ENCODE results near the gene CTBP1.
A peak's percentile ranks its signal among the peaks of the same experiment; 100 is the strongest.

The CTBP1 gene

DNA sequence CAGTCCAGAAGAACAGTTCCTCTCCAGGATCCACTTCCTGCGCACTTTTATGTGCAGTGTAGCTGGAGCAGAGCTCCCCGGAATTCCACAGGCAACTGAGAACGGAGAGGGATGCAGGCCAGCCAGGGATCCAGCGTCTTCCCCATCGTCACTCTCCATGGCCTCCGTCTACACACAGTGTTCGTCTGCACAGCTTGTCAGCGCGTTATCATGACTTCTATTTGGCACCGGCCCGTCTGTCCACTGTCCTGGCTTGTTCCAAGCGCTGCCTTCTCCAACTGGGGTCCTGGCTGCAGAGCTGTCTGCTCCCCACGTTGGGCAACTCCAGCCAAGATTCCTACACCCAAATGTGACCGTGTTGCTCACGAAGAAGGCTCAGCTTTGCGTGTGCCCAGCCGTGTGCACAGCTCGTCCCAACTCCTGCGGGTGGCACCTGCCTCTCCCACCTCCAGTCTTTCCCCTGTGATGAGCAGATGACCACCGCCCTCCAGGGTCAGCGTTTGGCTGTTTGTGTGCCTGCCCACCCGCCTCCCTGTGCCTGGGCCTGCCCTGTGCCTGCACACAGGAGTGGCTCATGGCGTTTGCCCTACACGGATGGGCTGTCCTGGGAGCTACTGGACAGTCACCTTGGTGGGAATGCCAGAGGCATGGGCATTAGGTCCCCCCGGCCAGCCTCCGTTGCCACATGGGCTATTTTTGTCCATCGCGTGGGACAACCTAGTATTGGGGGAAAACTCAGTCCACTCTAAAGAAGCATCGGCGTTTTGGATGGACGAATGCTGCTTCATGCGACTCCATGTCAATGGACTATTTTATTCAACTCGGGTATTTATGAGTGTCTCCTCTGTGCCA is 2.2 kb upstream of the CTBP1 start:
- DNase-seq (ENCODE audit: low read depth in 3 of 3, low spot score in 1 of 3): no peak

DNA sequence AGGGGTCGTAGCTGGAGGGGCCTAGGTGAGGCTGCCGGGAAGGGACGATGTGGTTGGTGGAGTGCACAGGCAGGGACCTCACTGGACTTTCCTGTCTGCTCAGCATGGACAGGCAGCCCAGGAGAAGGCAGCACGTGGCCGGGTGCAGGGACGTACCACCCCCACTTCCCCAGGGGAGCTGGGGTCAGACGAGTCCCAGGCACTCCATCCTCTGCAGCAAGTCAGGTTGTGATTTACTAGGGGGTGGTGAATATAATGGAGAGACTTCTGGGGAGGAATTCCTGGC is 1.5 kb upstream of the CTBP1 start:
- DNase-seq (ENCODE audit: low read depth in 3 of 3, low spot score in 1 of 3): no peak

DNA sequence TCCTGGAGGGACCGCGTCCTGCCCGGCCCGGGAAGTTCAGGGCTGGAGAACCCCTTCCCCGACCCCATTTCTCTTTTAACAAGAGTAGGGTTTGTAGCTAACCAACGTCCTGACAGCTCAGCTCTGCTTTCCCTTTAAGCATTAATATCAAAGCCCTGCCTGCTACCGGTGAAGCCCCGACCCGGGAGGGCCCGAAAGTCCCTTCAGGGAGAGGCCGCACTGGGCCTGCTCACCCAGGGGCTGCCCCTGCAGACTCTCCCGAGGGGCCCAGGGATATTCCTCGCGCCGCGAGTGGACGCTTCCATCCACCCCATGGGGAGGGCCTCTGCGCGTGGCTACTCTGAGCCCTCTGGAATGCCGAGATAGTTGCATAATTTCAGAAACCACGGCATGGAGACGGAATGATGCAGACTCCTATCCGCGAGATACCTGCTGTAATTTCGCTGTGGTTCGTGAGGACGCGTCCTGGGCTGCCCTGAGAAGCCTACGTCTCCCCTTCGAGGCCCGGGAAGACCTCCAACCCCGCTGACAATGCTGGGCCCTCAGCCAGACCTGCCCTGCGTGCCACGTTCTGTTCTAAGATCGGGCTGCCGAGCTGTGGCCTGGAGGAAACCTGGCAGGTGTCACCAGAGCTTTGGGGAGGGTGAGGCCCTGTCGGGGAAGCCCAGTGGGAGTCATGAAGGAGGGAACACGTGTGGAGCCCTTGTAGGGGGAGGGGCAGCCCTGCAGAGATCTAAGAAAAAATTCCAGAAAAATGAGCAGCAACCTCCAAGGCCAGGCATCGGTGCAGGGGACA is 999 bp upstream of the CTBP1 start:
- DNase-seq (ENCODE audit: low read depth in 3 of 3, low spot score in 1 of 3): peak in 1 of 3 donors; percentile 15

DNA sequence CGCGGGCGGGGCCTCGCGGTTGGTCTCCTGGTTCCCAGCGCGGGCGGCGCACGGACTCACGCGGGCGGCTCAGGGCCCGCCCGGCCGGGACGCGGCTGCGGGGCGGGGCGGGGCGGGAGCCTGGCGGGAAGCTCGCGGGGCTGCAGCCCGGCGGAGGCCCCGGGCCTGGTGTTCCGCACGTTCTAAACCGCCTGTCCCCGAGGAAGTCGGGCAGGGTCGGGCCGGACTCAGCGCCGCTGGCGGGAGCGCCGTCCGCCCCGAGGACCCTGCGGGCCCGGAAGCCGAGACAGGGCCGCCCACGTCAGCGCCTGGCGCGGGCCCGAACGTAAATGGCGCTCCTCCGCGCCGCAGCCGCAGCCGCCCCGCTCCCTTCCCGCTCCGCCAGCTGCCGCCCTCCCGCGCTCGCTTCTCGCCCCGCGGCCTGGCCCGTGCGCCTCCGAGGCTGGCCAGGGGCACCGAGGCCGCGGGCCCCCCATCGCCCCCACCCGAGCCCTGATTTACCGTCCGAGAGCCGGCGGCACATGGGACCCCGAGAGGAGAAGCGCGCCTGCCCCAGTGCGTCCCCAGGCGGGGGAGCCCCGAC is 309 bp upstream of the CTBP1 start:
- DNase-seq (ENCODE audit: low read depth in 3 of 3, low spot score in 1 of 3): peak; percentile 64 to 76 (median 75)

DNA sequence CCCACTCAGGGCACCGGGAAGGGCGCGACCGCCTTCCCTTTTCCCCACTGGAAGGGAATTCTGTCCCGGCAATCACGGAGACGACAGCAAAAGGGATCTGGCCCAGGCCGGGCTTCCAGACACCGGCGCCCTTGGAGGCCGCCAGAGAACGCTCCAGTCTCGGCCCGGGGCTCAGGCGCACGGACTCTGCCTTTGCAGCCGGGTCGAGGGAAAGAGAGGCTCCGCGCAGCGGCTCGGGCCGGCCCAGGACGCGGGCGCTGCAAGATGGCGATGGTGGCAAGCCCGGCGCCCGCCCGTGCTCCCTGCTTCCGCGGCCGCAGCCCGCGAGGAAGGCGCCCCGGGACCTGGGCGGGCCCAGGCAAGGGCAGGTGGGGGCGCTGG is 1.1 kb downstream of the CTBP1 start:
- DNase-seq (ENCODE audit: low read depth in 3 of 3, low spot score in 1 of 3): peak in 1 of 3 donors; percentile 30

DNA sequence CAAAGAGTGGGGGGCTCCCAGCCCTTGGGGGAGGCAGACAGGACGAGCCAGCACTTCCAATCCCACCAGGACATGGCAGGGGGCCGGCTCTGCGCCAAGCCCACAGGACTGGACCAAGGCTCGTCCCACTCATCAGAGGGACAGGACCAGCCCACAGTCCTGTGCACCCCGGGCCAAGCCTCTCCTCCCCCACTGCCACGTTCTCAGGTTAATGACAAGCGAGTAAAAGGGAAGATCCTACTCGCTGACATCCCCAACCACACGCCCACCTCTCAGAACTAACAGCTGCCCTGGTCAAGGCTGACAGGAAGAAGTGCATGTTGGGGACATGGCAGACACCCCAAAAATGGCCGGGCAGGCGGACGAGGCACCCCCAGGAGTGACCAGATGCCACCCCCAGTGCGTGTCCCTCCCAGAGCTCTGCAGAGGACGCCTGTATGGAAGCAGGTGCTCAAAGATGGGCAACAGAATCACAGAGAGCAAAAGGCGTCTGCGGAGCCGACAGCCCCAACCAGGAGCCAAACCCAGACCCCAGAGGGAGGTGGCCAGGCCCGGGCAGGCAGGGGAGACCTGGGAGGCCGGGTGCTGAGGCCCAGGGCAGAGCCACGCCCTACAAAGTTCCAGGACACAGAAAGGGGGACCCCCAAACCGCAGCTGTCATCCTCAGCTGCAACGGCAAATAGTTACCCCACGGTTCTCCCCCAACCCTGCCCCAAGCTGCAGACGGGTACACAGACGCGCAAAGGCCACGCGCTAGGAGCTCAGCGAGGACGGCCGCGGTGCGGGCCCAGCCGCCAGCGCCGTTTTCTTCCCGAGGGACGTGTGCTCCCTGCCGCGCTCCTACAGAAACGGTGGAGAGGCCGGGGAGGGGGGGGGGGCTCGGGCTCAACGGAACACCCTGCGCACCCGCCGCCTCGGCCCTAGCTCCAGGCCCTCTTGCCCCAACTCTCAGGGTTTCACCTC is 1.7 kb downstream of the CTBP1 start:
- DNase-seq (ENCODE audit: low read depth in 3 of 3, low spot score in 1 of 3): no peak

DNA sequence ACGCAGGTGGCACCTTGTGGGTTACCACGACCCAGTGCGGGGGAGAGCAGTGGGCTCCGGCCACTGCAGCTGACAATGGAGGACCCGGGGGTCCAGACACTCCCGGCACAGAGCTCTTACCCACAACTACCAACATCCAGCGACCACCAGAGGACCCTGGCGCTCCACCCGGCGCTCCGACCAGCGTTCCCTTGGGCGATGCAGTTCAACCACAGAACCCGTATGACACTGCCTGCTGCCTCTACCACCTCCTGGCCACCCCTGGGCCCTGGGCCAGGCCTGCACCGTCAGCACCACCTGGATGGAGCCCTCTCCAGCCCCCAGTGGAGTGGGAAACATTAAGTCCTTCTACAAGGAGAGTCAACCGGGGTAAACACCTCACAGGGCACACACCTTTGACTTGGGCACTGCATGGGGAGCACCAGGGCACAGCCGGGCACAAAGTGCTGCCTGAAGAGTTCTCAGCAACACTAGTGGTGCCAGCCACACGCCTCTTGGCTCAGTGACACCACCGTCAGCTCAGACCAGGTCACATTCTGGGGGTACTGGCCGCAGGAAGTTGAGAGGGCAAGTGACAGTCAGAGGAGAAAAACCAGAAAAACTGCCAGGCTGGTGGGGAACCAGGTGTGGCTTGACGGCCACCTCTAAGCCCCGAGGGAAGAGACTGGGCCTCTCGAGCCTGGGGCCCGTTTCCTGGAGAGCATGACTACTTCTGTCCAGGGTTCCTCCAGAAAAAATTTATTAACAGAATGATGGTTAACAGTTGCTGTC is 2.6 kb downstream of the CTBP1 start:
- DNase-seq (ENCODE audit: low read depth in 3 of 3, low spot score in 1 of 3): no peak

DNA sequence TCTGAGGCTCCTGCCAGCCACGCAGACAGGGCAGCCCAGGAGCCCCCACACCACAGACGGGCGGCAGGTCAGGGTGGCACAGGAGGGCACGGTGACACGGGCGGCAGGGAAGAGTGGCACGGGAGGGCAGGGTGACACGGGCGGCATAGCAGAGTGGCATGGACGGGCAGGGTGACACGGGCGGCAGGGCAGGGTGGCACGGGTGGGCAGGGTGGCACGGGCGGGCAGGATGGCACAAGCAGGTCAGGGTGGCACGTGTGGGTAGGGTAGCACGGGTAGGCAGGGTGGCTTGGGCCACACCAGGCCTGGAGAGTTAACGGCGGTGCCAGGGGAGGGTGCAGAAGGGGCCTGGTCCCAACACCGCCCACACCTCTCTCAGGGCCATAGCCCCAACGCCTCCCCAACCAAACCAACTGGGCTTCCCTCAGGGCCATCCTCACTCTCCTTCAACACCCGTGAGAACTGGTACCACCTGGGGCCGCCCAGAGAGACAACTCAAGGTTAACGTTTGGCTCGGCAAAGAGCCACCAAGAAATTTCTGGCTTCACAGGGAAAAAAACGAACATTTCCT is 3.4 kb downstream of the CTBP1 start:
- DNase-seq (ENCODE audit: low read depth in 3 of 3, low spot score in 1 of 3): no peak

DNA sequence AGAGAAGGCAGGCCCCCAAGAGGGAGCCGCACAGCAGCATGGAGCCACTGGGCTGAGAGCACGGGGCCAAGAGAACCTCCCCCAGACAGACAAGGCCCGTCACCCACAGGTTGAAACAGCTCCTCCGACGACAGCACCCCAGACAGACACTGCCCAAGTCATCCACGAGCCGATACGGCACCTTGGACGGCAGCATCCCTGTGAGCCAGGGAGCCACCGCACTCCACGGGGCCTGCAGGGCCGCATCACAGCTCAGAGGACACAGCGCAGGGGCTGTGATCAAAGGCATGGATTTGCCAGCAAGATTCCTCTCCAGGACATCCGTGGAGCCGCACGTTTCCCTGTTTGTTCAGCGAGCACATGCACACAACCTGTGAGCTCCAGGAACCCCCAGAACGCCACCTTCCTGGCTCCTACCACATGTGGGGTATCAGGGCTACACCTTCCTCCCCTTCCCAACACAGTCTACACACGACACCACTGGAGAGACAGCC is 3.9 kb downstream of the CTBP1 start:
- DNase-seq (ENCODE audit: low read depth in 3 of 3, low spot score in 1 of 3): no peak

DNA sequence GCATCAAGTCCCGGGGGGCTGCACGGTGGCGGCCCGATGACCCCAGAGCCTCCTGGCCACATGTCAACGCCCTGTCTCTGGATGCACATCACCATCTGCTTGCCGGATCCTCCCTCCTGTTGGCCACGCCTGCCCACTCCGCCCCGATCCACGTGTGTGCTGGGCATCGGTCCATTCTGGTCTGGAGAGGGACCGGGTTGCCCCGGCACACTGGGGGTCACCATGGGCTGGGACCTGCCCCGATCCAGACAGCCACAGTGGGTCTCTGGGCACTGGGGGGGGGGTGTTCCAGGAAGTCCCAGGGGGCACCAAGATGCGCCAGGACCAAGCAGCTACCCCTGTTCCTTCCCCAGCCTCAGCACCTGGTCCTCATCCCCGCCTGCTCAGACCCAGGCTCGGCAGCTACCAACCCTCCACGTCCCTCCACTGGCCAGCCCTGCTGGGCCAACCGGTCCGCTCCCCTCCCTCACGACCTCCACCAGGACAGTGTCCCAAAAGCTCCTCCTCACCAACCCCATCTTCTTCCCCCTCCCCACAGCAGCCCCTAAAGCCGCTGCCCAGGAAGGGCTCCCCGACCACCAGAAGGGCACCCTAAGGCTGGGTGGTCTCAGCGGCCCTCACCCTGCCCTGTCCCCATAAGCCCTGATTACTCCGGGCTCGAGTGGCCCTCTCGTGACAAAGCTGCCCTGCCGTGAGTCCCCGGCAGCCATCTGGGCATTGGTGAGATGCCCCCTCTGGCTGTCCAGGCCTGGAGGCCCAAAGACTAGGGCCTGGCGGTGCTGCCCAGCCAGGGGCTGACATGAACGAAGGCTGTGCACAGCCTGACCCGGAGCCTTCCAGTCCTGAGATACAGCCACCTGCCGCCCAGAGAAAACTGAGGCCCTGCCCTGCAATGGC is 4.6 kb downstream of the CTBP1 start:
- DNase-seq (ENCODE audit: low read depth in 3 of 3, low spot score in 1 of 3): no peak

DNA sequence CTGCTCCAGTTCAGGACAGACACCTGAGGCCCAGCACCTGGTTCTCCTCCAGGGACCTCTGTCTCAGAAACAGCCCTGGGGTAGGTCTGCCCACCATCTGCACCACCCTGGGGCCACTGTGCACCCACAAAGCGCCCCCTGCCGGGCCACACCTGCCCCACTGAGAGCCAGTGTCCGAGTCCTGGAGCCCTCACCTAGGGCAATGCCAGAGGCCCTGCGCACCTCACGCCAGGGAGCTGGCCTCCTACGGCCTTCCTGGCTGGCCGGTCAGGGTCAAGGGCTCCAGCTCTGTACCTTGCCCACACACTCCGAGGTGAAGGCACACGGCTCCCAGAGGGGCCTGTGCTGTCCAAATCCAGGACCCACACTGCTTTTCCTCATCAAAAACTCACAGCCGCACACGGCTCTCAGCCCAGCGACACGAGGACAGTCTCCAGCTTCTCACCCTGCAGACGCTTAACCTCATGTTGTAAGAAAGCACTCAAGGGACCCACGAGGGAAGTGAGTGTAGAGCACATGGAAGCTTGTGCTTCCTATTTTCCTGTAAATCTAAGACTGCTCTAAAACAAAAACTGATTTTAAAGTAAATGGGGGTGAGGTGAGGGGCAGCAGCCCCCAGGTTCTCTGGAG is 5.4 kb downstream of the CTBP1 start:
- no peak for DNase-seq (ENCODE audit: low read depth in 3 of 3, low spot score in 1 of 3)

DNA sequence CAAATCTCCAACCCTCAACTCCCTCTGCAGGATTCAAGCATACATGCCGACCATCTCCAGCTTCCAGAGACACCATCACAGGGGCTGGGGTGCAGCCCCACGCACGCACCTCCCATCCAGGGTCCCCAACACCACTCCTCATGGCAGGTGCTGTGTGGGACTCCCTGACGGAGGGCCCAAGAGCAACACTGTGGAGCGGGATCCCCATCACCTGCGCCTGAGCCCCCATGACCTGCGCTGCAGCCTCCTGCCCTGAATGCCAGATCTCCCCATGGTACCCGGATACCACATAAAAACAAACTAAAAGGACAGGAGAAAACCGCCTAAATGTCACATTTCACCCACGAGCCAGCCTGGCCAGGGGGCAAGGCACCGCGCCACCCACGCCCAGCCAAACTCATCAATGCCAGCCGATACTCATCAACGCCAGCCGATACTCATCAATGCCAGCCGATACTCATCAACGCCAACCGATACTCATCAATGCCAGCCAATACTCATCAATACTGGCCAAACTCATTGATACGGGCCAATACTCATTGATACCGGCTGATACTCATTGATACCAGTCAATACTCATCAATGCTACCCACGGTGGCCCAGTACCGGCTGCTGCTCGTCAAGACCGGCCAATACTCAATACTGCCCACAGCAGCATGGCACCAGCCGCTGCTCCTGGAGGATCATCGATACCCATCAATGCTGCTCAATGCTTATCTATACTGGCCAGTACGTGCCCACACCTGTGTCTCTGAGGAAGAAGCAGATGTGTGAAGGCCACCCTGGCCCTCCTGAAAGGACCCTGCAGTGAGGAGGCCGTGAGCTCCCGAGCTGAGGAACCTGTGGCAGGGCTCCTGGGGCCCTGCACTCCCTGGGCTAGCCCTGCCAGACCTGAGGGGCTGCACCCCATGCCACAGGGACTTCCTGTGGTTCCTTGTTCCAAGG is 6.2 kb downstream of the CTBP1 start:
- no peak for DNase-seq (ENCODE audit: low read depth in 3 of 3, low spot score in 1 of 3)

DNA sequence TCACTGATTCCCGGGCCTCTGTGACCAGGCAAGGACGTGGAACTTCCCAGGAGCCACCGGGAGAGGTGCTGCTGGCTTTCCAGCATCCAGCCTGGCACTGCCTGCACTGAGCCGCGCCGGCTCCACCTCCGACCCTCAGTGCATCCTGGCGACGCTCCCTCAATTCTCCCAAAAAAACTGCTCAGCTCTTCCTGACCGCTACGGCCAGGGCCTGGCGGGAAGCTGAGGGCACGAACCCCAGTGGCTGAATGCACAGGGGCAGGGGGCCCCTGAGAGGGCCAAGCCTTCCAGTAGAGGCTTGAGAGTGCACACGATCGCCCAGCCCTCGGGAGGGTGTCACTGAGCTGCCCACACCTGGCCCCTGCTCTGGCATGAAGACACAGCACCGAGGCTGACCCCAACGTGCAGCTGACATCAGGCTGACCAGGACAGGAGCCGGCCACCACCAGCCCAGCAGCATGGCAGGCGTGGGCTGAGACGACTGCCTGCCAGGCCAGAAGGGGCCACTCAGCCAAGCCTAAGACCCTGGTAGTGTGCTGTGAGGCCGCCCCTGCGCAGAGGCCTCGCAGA is 6.9 kb downstream of the CTBP1 start:
- DNase-seq (ENCODE audit: low read depth in 3 of 3, low spot score in 1 of 3): no peak

DNA sequence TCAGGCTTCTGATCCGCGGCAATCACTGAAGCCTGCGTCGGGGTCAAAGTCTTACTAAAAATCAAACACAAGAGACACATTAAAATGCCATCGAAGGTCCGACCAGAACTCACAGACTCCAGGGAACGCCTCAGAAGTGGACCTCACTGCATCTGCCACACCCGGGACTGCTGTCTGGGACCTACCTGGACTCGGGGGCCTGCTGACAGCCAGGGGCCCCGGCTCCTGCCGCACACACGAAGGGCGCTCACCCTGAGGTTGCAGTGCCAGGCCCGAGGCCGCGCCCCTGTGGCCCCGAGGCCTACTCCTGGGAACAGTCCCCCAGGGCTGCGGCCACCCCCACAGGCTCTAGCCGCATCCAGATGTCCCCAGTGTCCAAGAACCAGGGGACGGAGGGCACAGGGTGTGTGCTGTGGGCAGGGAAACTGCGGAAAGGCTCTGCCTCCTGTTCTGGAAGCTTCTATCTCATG is 7.4 kb downstream of the CTBP1 start:
- DNase-seq (ENCODE audit: low read depth in 3 of 3, low spot score in 1 of 3): no peak

DNA sequence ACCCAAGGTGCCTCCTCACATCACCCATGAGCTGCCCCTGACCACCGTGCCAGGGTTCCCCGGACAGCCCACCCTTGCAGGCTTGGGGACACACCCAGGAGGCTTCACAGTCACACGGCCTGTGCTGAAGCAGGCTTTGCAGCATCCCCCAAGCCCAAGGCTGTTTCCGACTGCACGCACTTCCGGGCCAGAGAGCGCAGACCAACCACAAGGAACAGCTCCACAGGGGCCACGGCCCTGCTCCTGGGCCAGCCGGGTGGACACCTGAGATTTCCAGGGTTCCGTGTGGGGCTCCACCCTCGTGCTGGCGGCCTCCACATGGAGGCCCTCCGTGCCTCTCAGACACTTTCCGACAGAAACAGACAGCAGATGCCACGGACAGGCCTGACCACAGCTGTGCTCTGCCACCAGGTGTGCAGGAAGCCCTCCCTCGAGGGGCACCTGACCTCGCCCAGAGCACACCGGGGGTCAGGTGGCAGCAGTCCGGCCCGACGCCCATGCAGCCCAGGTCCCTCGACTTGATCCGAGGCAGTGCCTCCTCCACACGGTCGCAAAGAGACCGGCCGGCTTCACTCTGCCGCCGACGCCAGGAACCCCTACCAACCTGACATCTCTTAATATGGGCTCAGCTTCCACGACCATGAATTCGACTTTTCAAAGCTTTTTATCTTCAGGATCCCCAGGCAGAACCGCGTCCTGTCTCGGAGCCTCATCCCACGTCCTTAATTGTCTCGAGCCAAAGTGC is 8.0 kb downstream of the CTBP1 start:
- no peak for DNase-seq (ENCODE audit: low read depth in 3 of 3, low spot score in 1 of 3)

DNA sequence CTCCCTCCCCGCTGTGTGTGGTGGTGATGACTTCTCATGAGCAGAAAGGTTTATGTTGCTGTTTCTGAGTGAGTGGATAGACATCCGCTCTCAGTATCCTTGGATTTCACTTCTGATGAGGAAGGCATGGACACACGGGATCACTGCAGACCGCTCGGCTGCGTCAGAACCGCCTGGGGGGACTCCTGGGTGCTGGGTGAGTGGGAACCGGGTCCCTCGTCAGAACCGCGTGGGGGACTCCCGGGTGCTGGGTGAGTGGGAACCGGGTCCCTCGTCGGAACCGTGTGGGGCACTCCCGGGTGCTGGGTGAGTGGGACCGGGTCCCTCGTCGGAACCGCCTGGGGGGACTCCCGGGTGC is 9.0 kb downstream of the CTBP1 start:
- DNase-seq (ENCODE audit: low read depth in 3 of 3, low spot score in 1 of 3): no peak
